HepG2 (cell line): ENCODE results near the gene CDK10. TPM values are rescaled to one million over a fixed set of nuclear protein-coding genes. Genes with fewer than 3 reads are reported as not detected.
A peak's percentile ranks its signal among the peaks of the same experiment; 100 is the strongest.

ENCODE experiments used
- AGO1 ChIP-seq: fragments of 200-400 bp; formaldehyde crosslinking; IDR thresholded peaks from 2 replicates; pipeline ENCODE4 v1.6.1; 2017; ENCODE audit warnings: mild to moderate bottlenecking, low read depth, low read length, moderate library complexity; ENCODE audit not compliant: poor library complexity, severe bottlenecking
- ATRX ChIP-seq: sonication (generic); formaldehyde crosslinking; IDR thresholded peaks from 2 replicates; pipeline ENCODE4 v1.4.0; 2020; ENCODE audit warnings: missing genetic modification reagents, borderline replicate concordance
- HMGA1 ChIP-seq: sonication (generic); formaldehyde crosslinking; conservative IDR thresholded peaks from 2 replicates; pipeline ENCODE4 v1.4.0; 2020; ENCODE audit warnings: missing genetic modification reagents
- JARID2 ChIP-seq: sonication (generic); formaldehyde crosslinking; IDR thresholded peaks from 2 replicates; pipeline ENCODE4 v1.8.1; 2023; ENCODE audit warnings: missing genetic modification reagents, inconsistent platforms; ENCODE audit not compliant: insufficient replicate concordance
- NFE2L1 ChIP-seq: sonication (generic); formaldehyde crosslinking; IDR thresholded peaks from 2 replicates; pipeline ENCODE4 v1.4.0; 2020; ENCODE audit warnings: missing genetic modification reagents, mild to moderate bottlenecking, borderline replicate concordance
- POGZ ChIP-seq: sonication (generic); formaldehyde crosslinking; IDR thresholded peaks from 2 replicates; pipeline ENCODE4 v1.4.0; 2020; ENCODE audit warnings: mild to moderate bottlenecking, missing genetic modification reagents
- RAD51 ChIP-seq: fragments of 450-650 bp; IDR thresholded peaks from 2 replicates; pipeline ENCODE4 v1.6.1; 2016; ENCODE audit warnings: borderline replicate concordance
- TCF7L2 ChIP-seq: IDR thresholded peaks from 2 replicates; pipeline ENCODE4 v1.6.1; 2011; ENCODE audit warnings: mild to moderate bottlenecking, low read depth, low read length, moderate library complexity
- TFDP2 ChIP-seq: sonication (generic); formaldehyde crosslinking; IDR thresholded peaks from 2 replicates; pipeline ENCODE4 v1.4.0; 2020; ENCODE audit warnings: missing genetic modification reagents
- ZNF124 ChIP-seq: sonication (generic); formaldehyde crosslinking; IDR thresholded peaks from 2 replicates; pipeline ENCODE4 v1.4.0; 2020; ENCODE audit warnings: missing genetic modification reagents
- ZNF234 ChIP-seq: sonication (generic); formaldehyde crosslinking; conservative IDR thresholded peaks from 2 replicates; pipeline ENCODE4 v1.5.1; 2020; ENCODE audit warnings: mild to moderate bottlenecking, missing genetic modification reagents
- ZNF362 ChIP-seq: sonication (generic); formaldehyde crosslinking; IDR thresholded peaks from 2 replicates; pipeline ENCODE4 v1.4.0; 2020; ENCODE audit warnings: missing genetic modification reagents, mild to moderate bottlenecking, borderline replicate concordance
- ZNF781 ChIP-seq: sonication (generic); formaldehyde crosslinking; IDR thresholded peaks from 2 replicates; pipeline ENCODE4 v1.5.1; 2020; ENCODE audit warnings: borderline replicate concordance, mild to moderate bottlenecking, missing genetic modification reagents; ENCODE audit errors: not compliant biosample characterization
- ZNF850 ChIP-seq: sonication (generic); formaldehyde crosslinking; conservative IDR thresholded peaks from 2 replicates; pipeline ENCODE4 v1.9.0; 2021; ENCODE audit warnings: mild to moderate bottlenecking, missing genetic modification reagents
- polyA plus RNA-seq, 8 experiments: library from polyadenylated mRNA; depleted of rRNA in 3 of 8; stranded (reverse) in 7 of 8; unstranded in 1 of 8; fragments of >200 nt; fragmentation: Illumina TruSeq in 4 of 8; extraction: Trizol in 4 of 8; gene quantifications; 2 replicates each; pipeline versions ENCODE4 v1.2.1 to v1.2.3, GENCODE V29; 2011 to 2016; ENCODE audit warnings: low read depth in 4 of 8, missing spikeins in 1 of 8, mixed read lengths in 1 of 8; ENCODE audit not compliant: insufficient read depth in 1 of 8
- total RNA-seq, 5 experiments: library from RNA; depleted of rRNA; stranded (reverse); fragments of >200 nt; fragmentation: Illumina TruSeq; extraction: Trizol; gene quantifications; 2 replicates each; pipeline ENCODE4 v1.2.3, GENCODE V29; 2016; ENCODE audit warnings: low read depth in 1 of 5

CDK10 gene
- total and polyA plus RNA-seq, 2 of the 13 experiments (the other 11 are each of a cell fraction or from before 2014, with no cell fraction given): 2.5 to 3.9 TPM

GRCh38 chr16:89657442-89658220 lies 28.9 kb upstream of the CDK10 start, which contains the start of the genes CHMP1A and SPATA33 (continued):
- peak; percentile 83 for TF ChIP-seq TFDP2
- TF ChIP-seq POGZ (CRISPR knock-in tag): peak; percentile 53; the same call in 1 of the 2 replicates
- no peak for TF ChIP-seq ATRX (CRISPR knock-in tag)
- no peak for TF ChIP-seq ZNF850
- peak; percentile 60 for TF ChIP-seq AGO1
- no peak for TF ChIP-seq RAD51
- peak; percentile 69 for TF ChIP-seq JARID2 (CRISPR knock-in tag)
- TF ChIP-seq HMGA1 (CRISPR knock-in tag): no peak
- no peak for TF ChIP-seq TCF7L2
- TF ChIP-seq ZNF362 (CRISPR knock-in tag): 0 out of 2 replicates have a peak, but pooled peaks have one; percentile 41
- TF ChIP-seq ZNF124 (CRISPR knock-in tag): peak; percentile 79
- TF ChIP-seq ZNF234 (CRISPR knock-in tag): no peak
- TF ChIP-seq ZNF781 (CRISPR knock-in tag): no peak
- TF ChIP-seq NFE2L1 (CRISPR knock-in tag): no peak
